ENCODE measurements around the gene BUD13. TPM values are rescaled to one million over a fixed set of nuclear protein-coding genes. Genes with fewer than 3 reads are reported as not detected.

Gene BUD13
- total and polyA plus RNA-seq, 10 of the 15 experiments (the other 5 are each of a cell fraction or from before 2014, with no cell fraction given): 10.9 to 36.5 (median 24.7) TPM

DNA sequence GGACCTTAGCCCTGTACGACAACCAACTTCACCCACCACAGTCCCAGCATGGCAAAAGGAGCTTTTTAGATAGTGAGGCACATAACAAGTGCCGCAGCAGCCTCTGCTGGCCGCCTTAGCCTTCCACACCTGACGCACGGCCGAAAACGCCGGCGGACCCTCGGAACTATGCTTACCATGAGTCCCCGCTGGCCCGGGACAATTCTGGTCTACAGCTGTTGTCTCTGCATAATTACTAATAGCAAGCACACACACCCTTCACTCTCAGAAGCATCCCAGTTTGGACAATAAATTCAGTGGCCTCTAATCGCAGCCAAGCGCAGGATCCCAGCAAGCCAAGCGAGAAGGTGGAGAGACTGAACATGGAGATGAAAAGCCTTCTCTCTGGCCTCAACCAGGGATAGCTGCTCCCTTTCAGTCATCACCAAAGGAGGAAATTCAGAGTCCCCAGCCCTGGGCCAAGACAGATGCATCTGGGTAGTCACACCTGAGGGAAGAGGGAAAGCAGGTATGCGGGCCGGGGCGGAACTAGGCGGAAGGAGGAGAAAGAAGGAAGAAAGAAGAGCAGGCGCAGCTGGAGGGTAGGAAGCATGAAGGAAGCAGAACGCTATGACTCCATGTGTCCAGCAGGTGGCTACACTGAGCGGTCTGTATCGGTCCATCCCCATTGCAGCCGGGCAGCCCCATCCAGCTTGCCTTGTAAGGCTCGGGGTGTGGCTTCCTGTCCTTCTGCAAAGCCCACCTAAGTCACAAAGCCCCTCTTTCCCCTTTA lies 40.3 kb downstream of the BUD13 start (continued):
- TF ChIP-seq MEF2A (IDR thresholded peaks at IDR 0.05; ENCODE audit: insufficient read depth, low read depth, low read length) (no peak), RB1 (IDR thresholded peaks at IDR 0.05; ENCODE audit: borderline replicate concordance) (no peak), WRNIP1 (IDR thresholded peaks at IDR 0.05; ENCODE audit: borderline replicate concordance, low read depth, low read length) (no peak), PAX8 (IDR thresholded peaks at IDR 0.05) (no peak)
- TF ChIP-seq, protein P1, sequence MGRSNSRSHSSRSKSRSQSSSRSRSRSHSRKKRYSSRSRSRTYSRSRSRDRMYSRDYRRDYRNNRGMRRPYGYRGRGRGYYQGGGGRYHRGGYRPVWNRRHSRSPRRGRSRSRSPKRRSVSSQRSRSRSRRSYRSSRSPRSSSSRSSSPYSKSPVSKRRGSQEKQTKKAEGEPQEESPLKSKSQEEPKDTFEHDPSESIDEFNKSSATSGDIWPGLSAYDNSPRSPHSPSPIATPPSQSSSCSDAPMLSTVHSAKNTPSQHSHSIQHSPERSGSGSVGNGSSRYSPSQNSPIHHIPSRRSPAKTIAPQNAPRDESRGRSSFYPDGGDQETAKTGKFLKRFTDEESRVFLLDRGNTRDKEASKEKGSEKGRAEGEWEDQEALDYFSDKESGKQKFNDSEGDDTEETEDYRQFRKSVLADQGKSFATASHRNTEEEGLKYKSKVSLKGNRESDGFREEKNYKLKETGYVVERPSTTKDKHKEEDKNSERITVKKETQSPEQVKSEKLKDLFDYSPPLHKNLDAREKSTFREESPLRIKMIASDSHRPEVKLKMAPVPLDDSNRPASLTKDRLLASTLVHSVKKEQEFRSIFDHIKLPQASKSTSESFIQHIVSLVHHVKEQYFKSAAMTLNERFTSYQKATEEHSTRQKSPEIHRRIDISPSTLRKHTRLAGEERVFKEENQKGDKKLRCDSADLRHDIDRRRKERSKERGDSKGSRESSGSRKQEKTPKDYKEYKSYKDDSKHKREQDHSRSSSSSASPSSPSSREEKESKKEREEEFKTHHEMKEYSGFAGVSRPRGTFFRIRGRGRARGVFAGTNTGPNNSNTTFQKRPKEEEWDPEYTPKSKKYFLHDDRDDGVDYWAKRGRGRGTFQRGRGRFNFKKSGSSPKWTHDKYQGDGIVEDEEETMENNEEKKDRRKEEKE (IDR thresholded peaks at IDR 0.05): no peak

DNA sequence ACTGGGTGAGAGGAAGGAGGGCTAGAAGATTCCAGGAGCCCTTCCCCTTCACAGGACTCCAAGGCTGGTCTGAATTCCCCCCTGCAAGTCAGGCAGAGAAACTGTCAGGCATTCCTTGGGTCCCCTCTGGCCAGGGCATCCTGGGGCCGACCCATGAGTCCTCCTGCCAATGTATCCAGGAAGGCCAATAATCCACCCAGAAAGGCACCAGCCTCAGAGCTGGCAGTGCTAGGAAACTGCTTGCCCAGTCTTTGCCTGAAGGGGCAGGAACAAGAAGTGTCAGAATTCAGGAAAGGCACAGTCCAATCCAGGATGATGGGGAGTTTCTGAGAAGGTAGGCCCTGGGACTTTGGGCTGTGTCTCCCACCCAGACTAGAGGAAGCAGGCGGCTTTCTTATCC lies 41.0 kb downstream of the BUD13 start:
- H3K4me3 ChIP-seq: no peak overlapping the region
- FAIRE-seq: no peak
- no peaks in the 10 kb centered on the region for H3K36me3 ChIP-seq (ENCODE audit: control insufficient read depth in 2 of 2, insufficient read depth in 2 of 2, low read length in 1 of 2)
- no peak for DNase-seq (ENCODE audit: low read depth, low spot score)
- no peak overlapping the region for H3K4me2 ChIP-seq (ENCODE audit: control insufficient read depth, insufficient read depth)
- H2AFZ ChIP-seq (ENCODE audit: control insufficient read depth, low read depth, low read length): no peak overlapping the region
- no peaks in the 10 kb centered on the region for H3K9me3 ChIP-seq (replicated peaks; ENCODE audit: control insufficient read depth, insufficient read depth, low read length)
- H3K4me1 ChIP-seq (ENCODE audit: control insufficient read depth, insufficient read depth, low read length): peaks cover 16% of the 10 kb centered on the region
- in situ Hi-C loops (cut with MboI): no loop called here
- ATAC-seq: no peak
- WGBS (ENCODE audit: insufficient coverage, insufficient replicate concordance, low lambda C conversion rate, missing lambda C conversion rate): 40% methylated on average over 2 of the region's 2 CpGs
- no peaks in the 10 kb centered on the region for H3K79me2 ChIP-seq (ENCODE audit: control insufficient read depth, insufficient read depth, low read length)
- H4K20me1 ChIP-seq (ENCODE audit: control insufficient read depth, insufficient read depth): no peaks in the 10 kb centered on the region
- BruUV-seq (replicated peaks): no TSS peak
- RAD21 ChIA-PET (ENCODE audit: unreplicated experiment): interaction anchor here (0.8 to 2.5 kb wide), 6 partner anchors 11 to 375 kb away, joined by 3 to 19 read pairs (median 10); partner anchors contain the start of gene APOA5
- CTCF ChIA-PET: interaction anchor here (0.7 to 5.9 kb wide), 17 partner anchors 9 to 449 kb away, joined by 3 to 58 read pairs (median 6); partner anchors contain the start of genes APOA5, PAFAH1B2 and SIDT2
- POLR2A ChIA-PET: interaction anchor here (0.6 kb wide), 1 partner anchor 38 kb away, joined by 3 read pairs; no protein-coding TSS in a partner anchor
- H3K27ac ChIP-seq (ENCODE audit: control insufficient read depth, insufficient read depth): no peak overlapping the region
- no peaks in the 10 kb centered on the region; a peak in 1 of 4 replicates for H3K27me3 ChIP-seq (replicated peaks in 1 of 2; ENCODE audit: control insufficient read depth in 2 of 2, insufficient read depth in 2 of 2, low read length in 1 of 2)
- intact Hi-C loops (cut with micrococcal nuclease; ENCODE audit: unreplicated experiment): loop anchor here (1.0 kb wide), 2 partner anchors 104 to 374 kb away; no protein-coding TSS in a partner anchor
- SMC1A ChIA-PET (ENCODE audit: uncharacterized antibody, unreplicated experiment): interaction anchor here (1.0 to 2.2 kb wide), 7 partner anchors 12 to 495 kb away, joined by 3 to 16 read pairs (median 4); partner anchors contain the start of gene PAFAH1B2
- H3K9ac ChIP-seq (ENCODE audit: control insufficient read depth, insufficient read depth, low read length): no peak overlapping the region
- TF ChIP-seq, protein P2, sequence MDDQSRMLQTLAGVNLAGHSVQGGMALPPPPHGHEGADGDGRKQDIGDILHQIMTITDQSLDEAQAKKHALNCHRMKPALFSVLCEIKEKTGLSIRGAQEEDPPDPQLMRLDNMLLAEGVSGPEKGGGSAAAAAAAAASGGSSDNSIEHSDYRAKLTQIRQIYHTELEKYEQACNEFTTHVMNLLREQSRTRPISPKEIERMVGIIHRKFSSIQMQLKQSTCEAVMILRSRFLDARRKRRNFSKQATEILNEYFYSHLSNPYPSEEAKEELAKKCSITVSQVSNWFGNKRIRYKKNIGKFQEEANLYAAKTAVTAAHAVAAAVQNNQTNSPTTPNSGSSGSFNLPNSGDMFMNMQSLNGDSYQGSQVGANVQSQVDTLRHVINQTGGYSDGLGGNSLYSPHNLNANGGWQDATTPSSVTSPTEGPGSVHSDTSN (IDR thresholded peaks at IDR 0.05; ENCODE audit: insufficient replicate concordance, low read depth, low read length): no peak
- TF ChIP-seq BRCA1 (IDR thresholded peaks at IDR 0.05; ENCODE audit: low read depth, low read length) (no peak), ATF7 (IDR thresholded peaks at IDR 0.05; ENCODE audit: low read depth) (no peak), KLF5 (IDR thresholded peaks at IDR 0.05; ENCODE audit: partially characterized antibody) (no peak), GATAD2B (conservative IDR thresholded peaks at IDR 0.05; ENCODE audit: low read depth) (no peak), SP1 (IDR thresholded peaks at IDR 0.05; ENCODE audit: low read depth, low read length) (no peak), ESRRA (IDR thresholded peaks at IDR 0.05; ENCODE audit: low read length) (no peak), ZNF622 (IDR thresholded peaks at IDR 0.05) (no peak), MEF2A (IDR thresholded peaks at IDR 0.05; ENCODE audit: insufficient read depth, low read depth, low read length) (no peak), SREBF2 (IDR thresholded peaks at IDR 0.05; ENCODE audit: low read length) (no peak), EP300 (IDR thresholded peaks at IDR 0.05; ENCODE audit: borderline replicate concordance in 1 of 2, control insufficient read depth in 1 of 2, low read depth in 2 of 2, low read length in 2 of 2) (no peak), WRNIP1 (IDR thresholded peaks at IDR 0.05; ENCODE audit: borderline replicate concordance, low read depth, low read length) (no peak), NBN (IDR thresholded peaks at IDR 0.05) (no peak), IKZF1 (conservative IDR thresholded peaks at IDR 0.05) (no peak), SIX5 (IDR thresholded peaks at IDR 0.05; ENCODE audit: low read depth, low read length, severe bottlenecking) (no peak), NR2C2 (IDR thresholded peaks at IDR 0.05; ENCODE audit: borderline replicate concordance, control insufficient read depth, insufficient read length, low read depth) (no peak)
